Retina (tissue), 1 donor: Measurements from ENCODE around the gene FAM110D.
A peak's percentile ranks its signal among the peaks of the same experiment; 100 is the strongest.

ENCODE experiments used
- DNase-seq: peaks from one replicate; pipeline ENCODE4 v3.0.0-alpha.2; 2016

The FAM110D gene

DNA sequence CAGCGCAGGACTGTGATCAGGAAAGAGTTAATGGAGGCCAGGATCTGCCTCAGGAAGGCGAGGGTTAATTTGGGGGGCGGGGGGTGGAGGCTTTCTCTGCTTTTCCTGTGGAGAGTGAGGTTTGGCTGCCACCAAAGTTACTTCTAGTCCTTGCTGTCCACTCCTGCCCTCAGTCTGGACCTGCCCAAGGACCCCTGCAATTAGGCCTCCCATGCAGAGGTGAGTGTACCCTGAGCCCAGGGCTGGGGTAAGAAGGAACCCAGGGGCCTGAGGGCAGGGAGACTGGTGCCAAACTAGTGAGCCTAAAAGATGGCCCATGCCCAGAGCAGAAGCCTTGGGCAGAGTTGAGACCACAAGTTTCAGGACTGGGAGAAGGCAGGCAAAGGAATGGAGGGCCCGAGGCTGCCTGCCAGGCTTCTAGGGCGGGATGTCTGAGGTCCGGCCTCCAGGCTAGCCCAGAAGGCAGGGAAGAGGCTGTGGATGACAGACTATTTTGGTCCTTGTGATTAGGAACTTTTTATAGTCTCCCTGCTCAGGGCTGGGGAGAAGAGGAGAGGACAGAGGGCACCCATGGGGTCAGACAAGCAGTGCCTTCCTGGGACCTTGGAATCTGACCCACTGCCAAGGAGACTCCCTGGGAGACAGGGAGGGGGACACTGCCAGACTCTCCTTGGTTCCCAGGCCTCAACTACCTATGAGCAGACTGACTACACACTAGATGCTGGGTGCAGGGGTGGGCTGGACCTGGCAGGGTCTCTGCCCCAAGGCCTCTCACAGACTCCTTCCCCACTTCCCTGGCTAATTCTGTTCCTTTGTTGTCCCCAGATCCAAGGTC lies at the start of gene FAM110D:
TSS of gene FAM110D (plus strand) at position 172 of the 835 bp plus-strand sequence. CDS start 2,213 bp downstream, outside the sequence.
- no peak for DNase-seq

DNA sequence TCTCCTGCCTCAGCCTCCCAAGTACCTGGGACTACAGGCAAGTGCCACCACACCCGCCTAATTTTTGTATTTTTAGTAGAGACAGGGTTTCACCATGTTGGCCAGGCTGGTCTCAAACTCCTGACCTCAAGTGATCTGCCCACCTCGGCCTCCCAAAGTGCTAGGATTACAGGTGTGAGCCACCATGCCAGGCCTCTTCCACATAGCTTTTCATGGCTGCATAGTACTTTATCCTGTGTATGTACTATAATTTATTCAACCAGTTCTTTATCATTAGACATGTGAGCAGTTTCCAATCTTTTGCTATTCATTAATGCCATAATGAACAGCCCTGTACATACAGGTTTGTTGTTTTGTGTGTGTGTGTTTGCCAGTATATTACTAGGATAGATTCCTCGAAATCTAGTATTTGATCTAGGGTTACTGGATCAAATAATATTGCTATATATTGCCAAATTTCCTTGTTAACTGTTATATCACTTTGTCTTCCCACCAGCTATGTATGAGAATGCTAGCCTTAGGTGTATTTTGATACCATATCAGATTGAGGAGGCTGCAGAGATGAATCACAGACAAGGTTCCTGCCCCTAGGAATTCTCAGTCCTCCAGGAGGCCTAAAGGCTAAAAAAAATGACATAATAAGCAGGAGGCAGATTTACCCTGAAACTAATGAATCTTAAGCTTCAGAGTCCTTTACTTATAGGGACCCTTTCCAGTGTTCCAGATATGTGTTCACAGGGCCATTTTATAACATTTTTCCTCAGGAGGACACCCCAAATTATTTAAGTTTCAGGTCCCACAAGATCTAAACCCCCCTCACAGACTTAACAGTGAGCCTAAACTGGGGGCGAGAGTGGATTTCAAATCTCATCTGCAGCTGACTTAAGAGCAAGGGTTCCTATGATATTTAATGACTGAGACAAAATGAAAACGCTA lies 49.4 kb upstream of the FAM110D start:
- DNase-seq, result no peak

DNA sequence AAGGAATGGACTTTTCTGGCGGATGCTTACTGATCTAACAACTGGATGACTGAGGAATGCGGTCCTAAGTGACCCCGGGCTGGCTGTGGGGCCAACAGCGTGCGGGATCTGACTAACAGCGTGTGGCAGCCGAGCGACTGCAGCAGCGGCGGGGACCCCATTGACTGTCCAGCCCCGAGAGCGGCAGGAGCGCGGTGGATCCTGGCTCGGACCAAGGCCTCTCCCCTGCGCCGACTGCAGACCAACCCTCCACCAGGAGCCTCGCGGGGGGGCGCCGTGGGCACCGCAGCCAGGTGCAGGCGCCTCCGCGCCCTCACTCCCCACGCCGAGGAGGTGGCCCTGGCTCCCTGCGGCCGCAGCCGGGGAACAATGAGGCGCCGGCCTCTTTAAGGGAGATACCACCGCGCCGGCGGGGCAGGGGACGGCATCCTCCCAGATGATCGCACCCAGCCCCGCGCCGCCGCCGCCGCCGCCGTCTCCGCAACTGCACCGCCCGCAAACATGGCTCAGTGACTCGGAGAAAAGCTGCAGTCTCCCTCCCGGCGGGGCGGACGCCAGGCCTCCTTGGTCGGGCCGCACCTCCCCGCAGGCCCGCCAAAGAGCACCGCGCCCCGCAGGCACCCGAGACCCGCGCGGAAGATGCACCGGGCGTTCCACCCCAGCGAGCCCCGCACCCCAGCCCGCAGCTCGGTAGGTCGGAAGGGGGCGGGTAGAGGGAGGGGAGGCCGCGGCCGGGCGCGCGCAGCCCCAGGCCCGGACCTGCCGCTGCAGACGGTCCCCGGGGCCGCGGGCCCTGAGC lies 47.9 kb upstream of the FAM110D start:
- DNase-seq, result peak; percentile 98

DNA sequence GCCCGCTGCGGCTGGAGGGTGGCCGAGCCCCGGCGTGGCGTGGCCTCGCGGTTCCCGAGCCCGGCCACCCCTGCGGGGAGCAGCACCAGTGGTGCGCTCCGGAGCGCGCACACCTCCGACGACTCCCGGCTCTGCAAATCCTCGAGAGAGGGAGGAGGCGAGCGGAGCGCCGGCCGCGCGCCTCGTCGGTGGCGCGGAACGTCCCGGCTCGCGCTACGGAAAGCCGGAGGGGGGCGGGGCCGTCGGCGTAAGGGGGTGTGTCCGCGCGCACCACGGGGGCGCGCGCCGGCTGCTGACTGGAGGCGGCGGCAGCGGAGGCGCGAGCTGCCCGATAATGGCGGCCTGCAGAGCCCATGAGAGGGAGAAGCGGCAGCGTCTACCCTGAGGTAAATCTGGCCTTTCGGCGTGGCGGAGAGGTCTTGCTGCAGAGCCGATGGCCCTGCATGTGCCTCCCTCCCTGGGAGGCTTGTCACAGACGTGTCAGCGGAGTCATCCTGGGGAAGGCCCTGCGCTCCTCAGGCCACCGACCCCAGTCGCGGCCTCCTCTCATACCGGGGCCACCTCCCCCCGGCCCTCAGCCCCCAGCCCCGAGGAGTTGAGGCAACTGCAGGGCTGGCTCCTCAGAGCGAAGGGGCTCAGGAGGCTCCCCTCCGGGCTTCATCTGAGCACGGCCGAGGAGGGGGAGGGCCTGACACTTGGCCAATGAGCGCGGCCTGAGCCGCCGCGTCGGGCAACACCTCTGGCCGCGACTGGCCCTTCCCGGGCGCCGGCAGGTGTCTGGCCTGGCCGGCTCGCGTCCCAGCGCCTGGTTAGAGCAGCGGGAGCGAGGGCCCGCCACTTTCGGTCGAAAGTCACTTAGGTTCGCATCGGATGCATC lies 47.1 kb upstream of the FAM110D start, which contains the start of gene PDIK1L:
TSS of gene PDIK1L (plus strand) at position 295 of the 877 bp plus-strand sequence. CDS start 2,485 bp downstream, outside the sequence.
- peak; percentile 98 for DNase-seq

DNA sequence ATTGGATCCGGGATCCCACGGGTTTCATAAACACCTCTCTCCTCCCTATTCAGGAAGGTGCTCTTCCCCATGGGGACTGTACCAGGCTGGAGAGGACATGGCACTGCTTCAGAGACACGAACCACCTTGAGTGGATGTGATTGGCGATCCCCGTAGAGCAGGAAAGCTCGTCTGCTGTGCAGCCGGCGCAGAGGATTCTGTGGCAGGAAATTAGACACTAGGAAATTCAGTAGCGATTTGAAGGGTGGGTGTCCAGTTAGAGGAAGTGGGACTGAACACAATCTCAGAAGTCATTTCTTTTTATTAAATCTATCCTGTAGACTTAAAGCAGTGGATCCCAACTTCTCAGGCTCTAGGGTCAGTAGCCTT lies 46.5 kb upstream of the FAM110D start:
- DNase-seq, result no peak

DNA sequence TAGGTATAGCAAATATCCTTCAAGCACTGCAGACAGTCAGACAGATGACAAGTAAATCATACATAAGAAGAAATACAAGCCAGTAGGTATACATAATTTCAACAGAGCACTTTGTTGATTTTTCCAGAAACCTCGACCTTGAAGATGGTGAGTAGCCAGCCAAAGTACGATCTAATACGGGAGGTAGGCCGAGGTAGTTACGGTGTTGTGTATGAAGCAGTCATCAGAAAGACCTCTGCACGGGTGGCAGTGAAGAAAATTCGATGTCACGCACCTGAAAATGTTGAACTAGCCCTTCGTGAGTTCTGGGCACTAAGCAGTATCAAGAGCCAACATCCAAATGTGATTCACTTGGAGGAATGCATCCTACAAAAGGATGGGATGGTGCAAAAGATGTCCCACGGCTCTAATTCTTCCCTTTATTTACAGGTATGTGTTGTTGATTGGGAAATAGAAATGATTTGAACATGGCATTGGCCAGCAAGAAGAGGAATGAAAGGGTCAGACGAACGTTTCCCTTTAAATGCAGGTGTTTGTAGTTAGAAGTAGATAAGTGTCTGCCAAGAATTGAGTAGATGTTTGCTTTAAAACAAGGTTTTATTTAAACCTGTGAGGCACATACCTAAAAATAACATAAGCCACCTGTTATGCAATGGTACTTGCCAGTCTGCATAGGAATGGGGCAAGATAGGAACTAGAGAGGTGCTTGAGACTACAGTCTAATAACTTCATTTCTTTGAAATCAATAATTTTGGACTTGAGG lies 44.5 kb upstream of the FAM110D start:
- no peak for DNase-seq

DNA sequence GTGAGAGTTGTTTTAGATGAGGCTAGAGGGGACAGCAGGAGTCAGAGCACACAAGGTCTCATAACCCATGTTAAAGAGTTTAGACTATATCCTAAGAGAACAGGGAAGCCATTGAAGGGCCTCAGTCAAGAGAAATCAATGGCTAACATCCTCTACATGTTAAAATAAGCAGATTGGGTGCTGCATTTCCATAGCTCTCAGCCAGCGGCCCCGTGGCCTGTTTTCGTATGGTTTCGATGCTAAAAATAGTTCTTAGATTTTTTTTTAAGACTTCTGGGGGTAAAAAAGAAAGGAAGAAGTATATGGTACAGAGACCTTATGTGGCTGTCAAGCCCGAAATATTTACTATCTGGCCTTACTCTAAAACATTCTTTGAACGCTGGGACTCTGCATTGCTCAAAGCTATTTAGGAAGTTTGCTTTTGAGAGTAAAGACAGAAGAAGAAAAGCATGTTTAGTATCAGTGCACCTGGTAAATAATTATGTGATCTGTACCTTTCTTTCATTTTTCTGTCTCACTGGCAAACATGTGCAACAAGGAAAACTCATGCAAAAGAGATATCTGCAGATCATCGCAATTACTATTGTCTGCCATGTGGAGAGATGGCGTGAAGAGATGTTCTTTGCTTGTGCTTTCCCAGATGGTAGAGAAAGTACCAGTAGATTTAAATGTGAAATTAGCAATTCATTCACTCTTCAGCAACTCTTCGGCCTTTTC lies 38.8 kb upstream of the FAM110D start:
- DNase-seq, result no peak

DNA sequence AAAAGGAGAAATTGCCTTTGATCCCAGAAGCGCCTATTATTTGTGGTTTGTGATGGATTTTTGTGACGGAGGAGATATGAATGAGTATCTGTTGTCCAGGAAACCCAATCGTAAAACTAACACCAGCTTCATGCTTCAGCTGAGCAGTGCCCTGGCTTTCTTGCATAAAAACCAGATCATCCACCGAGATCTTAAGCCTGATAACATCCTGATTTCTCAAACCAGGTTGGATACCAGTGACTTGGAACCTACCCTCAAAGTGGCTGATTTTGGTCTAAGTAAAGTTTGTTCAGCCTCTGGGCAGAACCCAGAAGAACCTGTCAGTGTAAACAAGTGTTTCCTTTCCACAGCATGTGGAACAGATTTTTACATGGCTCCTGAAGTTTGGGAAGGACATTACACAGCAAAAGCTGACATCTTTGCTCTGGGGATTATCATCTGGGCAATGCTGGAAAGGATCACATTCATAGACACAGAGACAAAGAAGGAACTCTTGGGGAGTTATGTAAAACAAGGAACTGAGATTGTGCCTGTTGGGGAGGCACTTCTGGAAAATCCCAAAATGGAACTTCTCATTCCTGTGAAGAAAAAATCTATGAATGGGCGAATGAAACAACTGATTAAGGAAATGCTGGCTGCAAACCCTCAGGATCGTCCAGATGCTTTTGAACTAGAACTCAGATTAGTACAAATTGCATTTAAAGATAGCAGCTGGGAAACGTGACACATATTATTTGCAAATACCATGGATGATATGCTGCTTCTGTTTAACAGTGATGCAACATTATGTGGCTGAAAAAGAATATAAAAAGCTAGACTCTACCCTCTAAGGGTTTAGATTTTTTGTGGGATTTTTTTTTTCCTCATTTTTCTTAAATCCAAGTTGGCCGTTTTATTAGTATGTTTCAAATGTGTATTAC lies 36.8 kb upstream of the FAM110D start:
- no peak for DNase-seq

DNA sequence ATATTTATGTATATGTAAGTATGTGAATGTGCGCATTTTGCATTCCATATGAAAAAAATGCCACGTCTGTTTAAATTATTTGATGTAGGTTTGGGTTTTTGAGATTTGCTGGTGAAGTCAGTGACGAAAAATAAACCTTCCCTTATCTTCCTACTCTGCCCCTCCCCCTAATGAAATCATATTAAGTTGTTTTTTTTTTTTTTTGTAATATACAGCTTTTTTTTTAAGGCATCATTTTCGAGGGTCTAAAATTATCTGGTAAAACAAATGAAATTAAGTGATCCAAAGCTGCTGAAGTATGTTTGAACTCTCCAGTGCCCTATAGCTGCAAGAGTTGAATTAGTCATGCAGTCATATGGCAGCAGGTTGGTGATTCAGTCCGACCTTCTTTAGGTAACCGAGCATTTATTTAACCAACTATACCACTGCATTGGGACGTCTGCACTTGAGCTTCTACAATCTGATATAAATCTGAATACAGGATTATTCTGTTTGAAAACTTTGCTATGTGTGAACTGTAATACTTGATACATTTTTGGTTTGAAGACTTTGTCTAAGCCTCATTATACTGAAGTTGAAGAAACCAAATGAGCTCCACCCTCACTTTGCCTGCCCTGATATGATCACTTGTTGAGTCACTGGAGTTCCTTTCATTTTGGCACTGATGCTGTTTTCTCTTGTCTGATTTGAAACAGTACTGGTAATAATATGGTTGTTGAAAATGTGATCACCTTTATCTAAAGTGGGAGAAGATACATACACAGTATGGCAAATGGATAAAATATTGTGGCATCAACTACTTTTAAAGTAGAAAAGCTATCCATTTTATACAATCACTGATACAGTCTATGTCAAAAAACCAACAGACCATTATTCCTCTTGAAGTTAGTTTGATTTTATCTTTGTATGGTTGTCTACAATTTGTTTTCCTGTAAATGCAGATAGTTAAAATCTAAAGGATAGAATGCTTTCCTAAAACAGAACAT lies 35.6 kb upstream of the FAM110D start:
- no peak for DNase-seq

DNA sequence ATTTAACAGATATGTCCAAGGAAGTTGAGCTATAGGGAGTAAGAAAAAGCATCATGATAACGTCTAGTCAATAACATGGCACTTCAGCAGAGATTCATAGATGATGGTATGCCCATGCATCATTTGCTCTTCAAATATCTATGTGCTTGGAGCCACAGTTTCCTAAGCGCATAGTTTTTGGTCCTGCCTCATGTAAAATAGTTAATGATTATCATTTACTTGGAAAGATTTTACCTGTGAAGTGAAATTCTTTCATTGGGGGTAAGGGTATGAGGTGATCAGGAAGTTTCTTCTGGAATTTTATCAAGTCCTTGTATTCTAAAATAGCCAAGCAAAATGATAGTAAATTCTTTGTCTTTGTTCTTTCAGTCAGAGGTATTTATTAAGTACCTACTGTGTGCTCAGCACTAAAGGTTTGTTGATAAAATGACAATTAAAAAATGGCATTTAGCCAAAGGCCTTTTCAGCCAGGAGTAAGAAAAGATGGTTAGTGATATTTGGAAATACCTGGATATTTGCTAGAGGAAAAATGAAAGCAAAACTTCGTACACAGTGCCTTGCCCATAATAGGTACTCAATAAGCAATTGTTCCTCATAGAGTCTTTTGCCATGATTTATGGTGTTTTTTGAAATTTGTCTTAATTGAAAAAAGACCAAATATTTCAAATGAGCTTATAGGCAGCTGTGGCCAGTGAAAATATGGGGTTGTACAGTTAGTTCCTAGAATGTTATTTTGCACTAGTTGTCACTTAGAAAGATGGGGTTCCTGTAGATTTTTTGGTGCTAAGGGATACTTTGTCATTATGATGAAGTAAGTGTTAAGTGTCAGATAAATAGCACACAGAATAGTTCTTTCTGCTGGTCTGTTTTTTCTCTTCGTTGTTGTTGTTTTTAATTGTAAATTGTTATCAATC lies 34.2 kb upstream of the FAM110D start:
- no peak for DNase-seq

DNA sequence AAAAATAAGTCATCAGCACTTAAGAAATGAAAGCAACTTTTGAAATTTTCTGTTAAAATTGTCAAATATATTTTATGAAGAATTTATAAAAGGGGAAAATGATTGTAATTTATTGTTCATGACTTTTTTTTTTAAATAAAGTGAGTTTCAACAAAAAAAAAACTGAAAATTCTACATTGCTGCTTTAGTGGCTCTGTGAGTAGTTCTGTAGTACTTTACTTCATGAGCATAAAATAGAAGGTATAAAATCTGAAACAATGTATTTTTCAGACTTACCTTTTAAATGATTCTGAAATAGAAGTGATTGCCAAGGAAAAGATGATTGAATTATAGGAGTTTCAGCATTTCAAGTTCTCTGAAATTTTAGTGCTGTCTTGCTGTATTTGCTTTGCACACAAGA lies 33.5 kb upstream of the FAM110D start:
- no peak for DNase-seq

DNA sequence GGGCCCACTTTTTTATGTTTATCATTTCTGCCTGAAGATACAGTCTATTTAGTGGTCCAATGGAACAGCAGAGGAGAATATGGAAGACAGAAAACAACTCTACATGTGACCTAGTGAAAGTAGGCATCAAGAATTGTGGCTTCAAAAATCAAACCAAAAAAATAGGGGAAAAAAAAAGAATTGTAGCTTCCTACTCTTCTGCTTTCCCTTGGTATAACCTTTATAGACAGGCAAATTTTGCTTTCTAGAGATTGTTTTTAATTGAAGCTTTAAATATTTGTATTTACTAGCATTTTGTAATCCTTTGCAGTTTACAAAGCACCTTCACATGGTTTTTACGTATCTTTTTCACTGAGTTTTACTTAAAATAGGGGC lies 32.9 kb upstream of the FAM110D start:
- DNase-seq, result no peak

DNA sequence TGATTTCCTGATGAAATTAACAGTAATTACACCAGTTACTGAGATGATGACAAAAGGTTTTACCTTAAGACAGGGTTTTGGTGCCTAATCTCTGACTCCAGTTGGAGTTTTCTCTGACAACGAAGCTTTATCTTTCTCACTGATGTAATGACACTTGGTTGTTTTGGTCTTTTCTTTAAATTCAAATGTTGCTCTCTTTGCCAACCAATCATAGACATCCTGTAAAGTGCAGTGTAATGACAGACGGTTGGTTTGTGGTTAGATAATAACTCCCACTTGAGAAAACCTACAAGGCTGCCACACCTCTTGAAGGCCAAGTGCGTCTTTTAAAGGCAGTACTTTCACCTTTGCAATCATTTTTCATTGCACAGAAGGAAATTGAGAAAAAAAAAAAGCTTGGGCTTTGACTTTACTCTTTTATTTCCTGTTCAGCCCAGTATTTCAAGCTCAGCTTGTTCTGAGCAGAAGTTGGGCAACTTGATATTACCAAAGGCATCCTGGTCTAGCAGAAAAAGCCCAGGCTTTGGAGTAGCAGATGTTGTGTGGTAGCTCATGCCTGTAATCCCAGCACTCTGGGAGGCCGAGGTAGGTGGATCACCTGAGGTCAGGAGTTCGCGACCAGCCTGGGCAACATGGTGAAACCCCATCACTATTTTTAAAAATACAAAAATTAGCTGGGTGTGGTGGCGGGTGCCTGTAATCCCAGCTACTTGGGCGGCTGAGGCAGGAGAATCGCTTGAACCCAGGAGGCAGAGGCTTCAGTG lies 32.4 kb upstream of the FAM110D start:
- no peak for DNase-seq

DNA sequence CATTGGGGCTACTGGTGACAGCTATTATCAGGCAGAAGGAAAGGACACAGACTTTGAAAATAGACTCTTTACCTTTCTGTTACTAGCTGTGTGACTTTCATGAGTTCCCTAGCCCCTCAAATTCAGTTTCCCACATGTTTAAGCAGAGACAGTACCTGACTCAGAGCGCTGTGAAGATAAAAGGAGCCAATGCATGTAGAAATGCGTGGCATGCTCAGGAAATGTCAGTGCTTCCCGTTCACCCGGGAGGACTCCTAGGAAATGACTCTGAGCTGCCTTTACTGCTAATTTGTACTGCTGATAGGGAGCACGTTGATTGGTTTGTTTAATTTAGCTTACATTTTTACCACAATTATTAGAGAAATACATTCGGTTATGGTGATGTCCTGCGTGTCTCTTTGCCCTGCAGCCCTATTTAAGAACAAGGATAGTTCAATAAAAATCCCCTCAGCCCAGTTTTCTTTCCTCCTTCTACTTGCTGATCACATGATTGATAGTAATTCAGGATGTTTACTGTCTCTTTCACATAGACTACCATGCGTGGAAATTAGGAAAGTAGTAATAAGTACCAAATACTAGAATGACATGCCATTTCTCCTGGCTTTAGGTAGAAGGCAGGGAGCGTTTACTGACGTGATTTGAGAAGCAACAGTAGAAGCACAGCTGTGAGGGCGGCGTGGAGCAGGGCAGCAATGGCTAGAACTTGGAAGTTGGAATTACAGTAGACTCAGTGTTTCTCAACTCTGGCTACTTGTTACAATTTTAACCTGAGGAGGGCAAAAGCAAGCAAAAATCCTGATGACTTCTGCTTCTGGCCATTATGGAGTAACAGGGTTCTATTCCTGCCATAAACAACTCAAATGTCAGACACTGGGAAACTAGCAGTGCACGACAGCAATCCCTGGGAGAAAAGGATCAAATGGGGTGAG lies 31.4 kb upstream of the FAM110D start:
- no peak for DNase-seq

DNA sequence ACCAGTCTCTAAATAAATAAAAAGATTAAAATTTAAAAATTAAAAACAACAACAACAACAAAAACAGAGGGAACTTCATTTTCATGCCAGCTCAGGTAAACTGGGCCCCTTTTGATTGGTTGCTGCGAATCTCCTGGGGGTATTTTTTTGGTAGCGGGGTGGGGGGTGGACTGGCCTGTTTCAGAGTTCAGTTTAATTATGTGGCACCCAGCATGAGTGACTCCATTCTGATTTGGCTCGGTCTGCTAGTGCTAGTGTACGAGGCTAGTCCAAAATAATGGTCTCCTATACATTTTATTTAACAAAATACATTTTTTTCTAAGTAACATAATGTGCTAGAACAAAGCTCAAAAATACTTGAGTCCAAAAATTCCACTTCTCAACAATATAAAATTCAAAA lies 29.1 kb upstream of the FAM110D start:
- DNase-seq, result no peak
